ENCODE results near the gene MDFI.

MDFI gene

GRCh38 chr6:41633056-41633634 lies 5.1 kb upstream of the MDFI start:
- H3K4me3 ChIP-seq (ENCODE audit: low read length), result no peak overlapping the region

GRCh38 chr6:41634657-41635056 lies 3.6 kb upstream of the MDFI start:
- TF ChIP-seq, protein P1, sequence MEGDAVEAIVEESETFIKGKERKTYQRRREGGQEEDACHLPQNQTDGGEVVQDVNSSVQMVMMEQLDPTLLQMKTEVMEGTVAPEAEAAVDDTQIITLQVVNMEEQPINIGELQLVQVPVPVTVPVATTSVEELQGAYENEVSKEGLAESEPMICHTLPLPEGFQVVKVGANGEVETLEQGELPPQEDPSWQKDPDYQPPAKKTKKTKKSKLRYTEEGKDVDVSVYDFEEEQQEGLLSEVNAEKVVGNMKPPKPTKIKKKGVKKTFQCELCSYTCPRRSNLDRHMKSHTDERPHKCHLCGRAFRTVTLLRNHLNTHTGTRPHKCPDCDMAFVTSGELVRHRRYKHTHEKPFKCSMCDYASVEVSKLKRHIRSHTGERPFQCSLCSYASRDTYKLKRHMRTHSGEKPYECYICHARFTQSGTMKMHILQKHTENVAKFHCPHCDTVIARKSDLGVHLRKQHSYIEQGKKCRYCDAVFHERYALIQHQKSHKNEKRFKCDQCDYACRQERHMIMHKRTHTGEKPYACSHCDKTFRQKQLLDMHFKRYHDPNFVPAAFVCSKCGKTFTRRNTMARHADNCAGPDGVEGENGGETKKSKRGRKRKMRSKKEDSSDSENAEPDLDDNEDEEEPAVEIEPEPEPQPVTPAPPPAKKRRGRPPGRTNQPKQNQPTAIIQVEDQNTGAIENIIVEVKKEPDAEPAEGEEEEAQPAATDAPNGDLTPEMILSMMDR (conservative IDR thresholded peaks at IDR 0.05; ENCODE audit: low read length), result no peak
- DNase-seq (ENCODE audit: low read depth), result no peak
- H3K4me3 ChIP-seq (ENCODE audit: low read length), result no peak overlapping the region

More at GRCh38 chr6:41633056-41633634, 5.1 kb upstream of the MDFI start:
- DNase-seq (ENCODE audit: low read depth), result no peak
- TF ChIP-seq, protein P1 (conservative IDR thresholded peaks at IDR 0.05; ENCODE audit: low read length), result no peak

- H3K4me3 ChIP-seq (ENCODE audit: low read length), result no peak overlapping the region
- TF ChIP-seq, protein P1 (conservative IDR thresholded peaks at IDR 0.05; ENCODE audit: low read length), result no peak
- DNase-seq (ENCODE audit: low read depth), result no peak
Observed at GRCh38 chr6:41635365-41635764, 2.9 kb upstream of the MDFI start.

GRCh38 chr6:41636833-41637193 lies 1.5 kb upstream of the MDFI start:
- TF ChIP-seq, protein P1 (conservative IDR thresholded peaks at IDR 0.05; ENCODE audit: low read length), result no peak
- H3K4me3 ChIP-seq (ENCODE audit: low read length), result no peak overlapping the region
- DNase-seq (ENCODE audit: low read depth), result no peak

GRCh38 chr6:41637194-41638001 lies 870 bp upstream of the MDFI start:
- no peak overlapping the region for H3K4me3 ChIP-seq (ENCODE audit: low read length)

GRCh38 chr6:41638935-41639808 lies 904 bp downstream of the MDFI start:
- H3K4me3 ChIP-seq (ENCODE audit: low read length), result no peak overlapping the region
- TF ChIP-seq, protein P1 (conservative IDR thresholded peaks at IDR 0.05; ENCODE audit: low read length), result no peak
- DNase-seq (ENCODE audit: low read depth), result no peak

More at GRCh38 chr6:41637194-41638001, 870 bp upstream of the MDFI start:
- TF ChIP-seq, protein P1 (conservative IDR thresholded peaks at IDR 0.05; ENCODE audit: low read length), result no peak
- DNase-seq (ENCODE audit: low read depth), result no peak

Data from AG10803 (cell line).